BLaER1 treated with 17β-estradiol and CSF1 and Interleukin-3, amounts not matched to agents 10 nM and 100 nM (cell line): Measurements from ENCODE around the gene FLNB.
"Not testable (repeated sequence)": the region's sequence is repeated elsewhere in the genome, so short reads cannot be mapped to it uniquely, and the experiment has no call there.

ENCODE experiments used
- H3K27ac ChIP-seq, 11 experiments: shearing (Covaris generic); formaldehyde crosslinking; 2 replicates each; pipeline ENCODE4 v1.8.1; 2022
- H3K27me3 ChIP-seq, 11 experiments: shearing (Covaris generic); formaldehyde crosslinking; 2 replicates each; pipeline ENCODE4 v1.8.1; 2022
- H3K36me3 ChIP-seq, 11 experiments: shearing (Covaris generic); formaldehyde crosslinking; 2 replicates each; pipeline ENCODE4 v1.8.1; 2022
- H3K4me1 ChIP-seq, 10 experiments: shearing (Covaris generic); formaldehyde crosslinking; 2 replicates each; pipeline ENCODE4 v1.8.1; 2022
- H3K4me2 ChIP-seq, 11 experiments: shearing (Covaris generic); formaldehyde crosslinking; 2 replicates each; pipeline ENCODE4 v1.8.1; 2022
- H3K4me3 ChIP-seq, 10 experiments: shearing (Covaris generic); formaldehyde crosslinking; 2 replicates each; pipeline ENCODE4 v1.8.1; 2022
- H3K9ac ChIP-seq, 11 experiments: shearing (Covaris generic); formaldehyde crosslinking; 2 replicates each; pipeline ENCODE4 v1.8.1; 2022
- H3K9me3 ChIP-seq, 11 experiments: shearing (Covaris generic); formaldehyde crosslinking; replicated peaks in 1 of 11; 2 replicates each; pipeline ENCODE4 v1.8.1; 2022
- H4K20me1 ChIP-seq, 11 experiments: shearing (Covaris generic); formaldehyde crosslinking; 2 replicates each; pipeline ENCODE4 v1.8.1; 2022
- Cebpa-rat ChIP-seq, 11 experiments: shearing (Covaris generic); IDR thresholded peaks; 2 replicates each; pipeline ENCODE4 v1.8.1; 2022

Gene FLNB

GRCh38 chr3:58052373-58053273 lies 44.4 kb downstream of the FLNB start:
- peak overlapping the region in 7 of 11 experiments; percentile 8 to 78 (median 65); a peak in 14 of 22 replicates for H3K4me2 ChIP-seq
- H3K4me1 ChIP-seq, result peaks cover 19 to 65% (median 44%) of the 10 kb centered on the region in 10 experiments
- no peak for TF ChIP-seq Cebpa-rat (IDR thresholded peaks at IDR 0.05)
- H3K27me3 ChIP-seq, result no peaks in the 10 kb centered on the region
- peaks cover 0 to 76% (median 5%) of the 10 kb centered on the region in 11 experiments; a peak in 8 of 22 replicates for H4K20me1 ChIP-seq
- peak overlapping the region in 3 of 11 experiments; percentile 17 to 47 (median 44); a peak in 4 of 22 replicates for H3K9ac ChIP-seq
- H3K27ac ChIP-seq, result peak overlapping the region in 6 of 11 experiments; percentile 2 to 69 (median 42); a peak in 9 of 22 replicates
- H3K4me3 ChIP-seq, result no peak overlapping the region
- peaks cover 0 to 25% (median 9%) of the 10 kb centered on the region in 11 experiments; a peak in 8 of 22 replicates for H3K36me3 ChIP-seq
- H3K9me3 ChIP-seq, result peaks cover 10 to 35% (median 19%) of the 10 kb centered on the region in 11 experiments; a peak in 21 of 22 replicates

DNA sequence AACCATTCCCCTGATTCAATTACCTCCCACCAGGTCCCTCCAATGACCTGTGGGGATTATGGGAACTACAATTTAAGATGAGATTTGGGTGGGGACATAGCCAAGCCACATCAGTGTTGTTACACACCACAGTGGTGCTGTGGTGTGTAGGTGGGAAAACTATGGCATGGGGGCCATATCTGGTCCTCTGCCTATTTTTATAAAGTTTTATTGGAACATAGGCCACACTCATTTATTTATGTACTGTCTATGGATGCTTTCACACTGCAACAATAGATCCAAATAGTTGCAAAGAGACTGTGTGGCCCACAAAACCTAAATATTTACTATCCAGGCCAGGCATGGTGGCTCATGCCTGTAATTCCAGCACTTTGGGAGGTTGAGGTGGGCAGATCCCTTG lies 46.4 kb downstream of the FLNB start:
- Histone ChIP-seq H3K4me1 (peaks cover 0 to 65% (median 44%) of the 10 kb centered on the region in 10 experiments; a peak in 17 of 20 replicates), H3K9ac (no peak overlapping the region), H3K27ac (no peak overlapping the region), H3K36me3 (peaks cover 0 to 25% (median 9%) of the 10 kb centered on the region in 11 experiments; a peak in 8 of 22 replicates), H4K20me1 (peaks cover 0 to 77% (median 8%) of the 10 kb centered on the region in 11 experiments; a peak in 9 of 22 replicates), H3K4me3 (no peak overlapping the region), H3K27me3 (no peaks in the 10 kb centered on the region), H3K9me3 (peaks cover 10 to 35% (median 19%) of the 10 kb centered on the region in 11 experiments; a peak in 21 of 22 replicates), H3K4me2 (no peak overlapping the region)
- TF ChIP-seq Cebpa-rat (IDR thresholded peaks at IDR 0.05), result no peak

DNA sequence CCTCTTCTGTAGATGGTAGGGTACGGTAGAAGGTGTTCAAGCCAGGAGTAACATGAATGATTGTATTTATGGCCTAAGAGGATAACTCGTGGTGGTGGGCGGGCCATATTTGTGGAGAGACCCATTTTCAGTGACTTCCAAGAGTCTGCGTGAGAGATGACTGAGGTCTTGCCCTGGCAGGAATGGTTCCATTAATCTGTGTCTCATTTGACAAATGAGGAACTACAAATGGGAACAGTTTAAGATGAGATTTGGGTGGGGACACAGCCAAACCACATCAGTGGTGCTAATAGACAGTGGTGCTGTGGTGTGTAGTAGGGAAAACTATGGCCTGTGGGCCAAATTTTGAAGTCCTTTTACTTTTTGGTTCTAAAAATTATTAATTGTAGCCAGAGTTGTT lies 47.1 kb downstream of the FLNB start:
- H4K20me1 ChIP-seq, result peaks cover 0 to 77% (median 9%) of the 10 kb centered on the region in 11 experiments; a peak in 9 of 22 replicates
- H3K4me2 ChIP-seq, result no peak overlapping the region
- peaks cover 0 to 25% (median 9%) of the 10 kb centered on the region in 11 experiments; a peak in 8 of 22 replicates for H3K36me3 ChIP-seq
- H3K4me3 ChIP-seq, result no peak overlapping the region
- TF ChIP-seq Cebpa-rat (IDR thresholded peaks at IDR 0.05), result no peak
- peaks cover 0 to 65% (median 44%) of the 10 kb centered on the region in 10 experiments; a peak in 15 of 20 replicates for H3K4me1 ChIP-seq
- H3K9me3 ChIP-seq, result peaks cover 10 to 35% (median 19%) of the 10 kb centered on the region in 11 experiments; a peak in 21 of 22 replicates
- H3K27me3 ChIP-seq, result no peaks in the 10 kb centered on the region
- no peak overlapping the region for H3K9ac ChIP-seq
- no peak overlapping the region for H3K27ac ChIP-seq

DNA sequence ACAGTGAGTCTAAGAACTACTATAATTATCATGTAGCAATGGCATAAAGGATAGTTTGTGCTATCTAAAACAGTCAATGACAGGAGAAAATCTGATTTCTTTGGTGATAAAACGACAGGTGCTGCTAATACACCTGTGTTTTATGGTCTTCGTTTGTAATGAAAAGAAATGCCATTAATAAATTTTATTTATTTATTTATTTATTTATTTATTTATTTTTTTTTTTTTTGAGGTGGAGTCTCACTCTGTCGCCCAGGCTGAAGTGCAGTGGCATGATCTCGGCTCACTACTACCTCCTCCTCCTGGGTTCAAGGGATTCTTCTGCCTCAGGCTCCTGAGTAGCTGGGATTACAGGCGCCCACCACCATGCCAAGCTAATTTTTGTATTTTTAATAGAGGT lies 47.7 kb downstream of the FLNB start:
- not testable (repeated sequence) for H3K27me3 ChIP-seq, H3K4me3 ChIP-seq, H3K9ac ChIP-seq, H3K27ac ChIP-seq, H3K4me2 ChIP-seq
- peaks cover 0 to 62% (median 41%) of the 10 kb centered on the region in 10 experiments; a peak in 15 of 20 replicates for H3K4me1 ChIP-seq
- H3K9me3 ChIP-seq, result peaks cover 10 to 35% (median 19%) of the 10 kb centered on the region in 11 experiments; a peak in 21 of 22 replicates
- H3K36me3 ChIP-seq, result peaks cover 0 to 25% (median 9%) of the 10 kb centered on the region in 11 experiments; a peak in 8 of 22 replicates
- peaks cover 0 to 77% (median 11%) of the 10 kb centered on the region in 11 experiments; a peak in 10 of 22 replicates for H4K20me1 ChIP-seq

- Histone ChIP-seq H3K9ac (no peak overlapping the region), H3K36me3 (peaks cover 0 to 25% (median 9%) of the 10 kb centered on the region in 11 experiments; a peak in 8 of 22 replicates), H3K4me2 (peak overlapping the region in 8 of 11 experiments; percentile 1 to 58 (median 44); a peak in 12 of 22 replicates)
Measured at GRCh38 chr3:58058361-58059263, 50.4 kb downstream of the FLNB start.

GRCh38 chr3:58059349-58060321 lies 51.4 kb downstream of the FLNB start:
- Histone ChIP-seq H4K20me1 (peaks cover 0 to 82% (median 18%) of the 10 kb centered on the region in 11 experiments; a peak in 10 of 22 replicates), H3K4me1 (peaks cover 10 to 60% (median 37%) of the 10 kb centered on the region in 10 experiments), H3K36me3 (peaks cover 0 to 19% (median 8%) of the 10 kb centered on the region in 11 experiments; a peak in 8 of 22 replicates), H3K9ac (no peak overlapping the region), H3K27me3 (no peaks in the 10 kb centered on the region), H3K27ac (peak overlapping the region in 3 of 11 experiments; percentile 10 to 32 (median 17); a peak in 4 of 22 replicates), H3K4me3 (no peak overlapping the region), H3K4me2 (peak overlapping the region in 4 of 11 experiments; percentile 4 to 55 (median 22); a peak in 5 of 22 replicates), H3K9me3 (peaks cover 8 to 27% (median 10%) of the 10 kb centered on the region in 11 experiments; a peak in 21 of 22 replicates)
- TF ChIP-seq Cebpa-rat (IDR thresholded peaks at IDR 0.05), result no peak

More at GRCh38 chr3:58058361-58059263, 50.4 kb downstream of the FLNB start:
- Histone ChIP-seq H3K4me3 (no peak overlapping the region), H3K27ac (peak overlapping the region in 2 of 11 experiments; percentile 17 to 32; a peak in 4 of 22 replicates), H4K20me1 (peaks cover 0 to 80% (median 18%) of the 10 kb centered on the region in 11 experiments; a peak in 10 of 22 replicates), H3K9me3 (peaks cover 10 to 35% (median 19%) of the 10 kb centered on the region in 11 experiments; a peak in 21 of 22 replicates), H3K4me1 (peaks cover 9 to 53% (median 31%) of the 10 kb centered on the region in 10 experiments), H3K27me3 (no peaks in the 10 kb centered on the region)
- no peak for TF ChIP-seq Cebpa-rat (IDR thresholded peaks at IDR 0.05)

DNA sequence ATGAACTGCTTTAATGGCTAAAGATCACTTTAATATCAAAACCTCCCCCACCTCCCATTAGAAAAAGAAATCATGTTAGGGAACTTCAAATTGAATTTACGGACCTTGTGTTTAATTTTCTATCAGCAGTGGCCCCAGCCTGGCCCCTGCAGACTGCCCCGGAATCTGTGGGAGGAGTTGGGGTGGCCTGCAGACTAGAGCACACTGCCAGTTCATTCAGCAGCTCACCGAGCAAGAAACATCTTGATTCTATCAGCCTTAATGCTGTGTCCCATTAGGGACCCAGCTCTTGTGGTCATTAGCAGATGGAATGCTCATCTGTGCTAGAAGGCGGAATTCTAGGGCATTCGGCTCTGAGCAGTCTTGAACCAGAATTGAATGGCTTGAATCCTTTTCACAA lies 54.2 kb downstream of the FLNB start:
- peaks cover 0 to 94% (median 26%) of the 10 kb centered on the region in 11 experiments; a peak in 13 of 22 replicates for H4K20me1 ChIP-seq
- no peak for TF ChIP-seq Cebpa-rat (IDR thresholded peaks at IDR 0.05)
- H3K9me3 ChIP-seq, result no peaks in the 10 kb centered on the region
- H3K27me3 ChIP-seq, result no peaks in the 10 kb centered on the region
- peak overlapping the region in 5 of 11 experiments; percentile 1 to 57 (median 47); a peak in 3 of 22 replicates for H3K4me2 ChIP-seq
- no peak overlapping the region for H3K4me3 ChIP-seq
- H3K9ac ChIP-seq, result no peak overlapping the region
- no peak overlapping the region for H3K27ac ChIP-seq
- H3K4me1 ChIP-seq, result peaks cover 12 to 63% (median 37%) of the 10 kb centered on the region in 10 experiments
- H3K36me3 ChIP-seq, result 0 out of 22 replicates have a peak, but pooled peaks cover 0 to under 1% (median 0%) of the 10 kb centered on the region in 11 experiments
